SIG-M5 treated with dmso at 0.1 percent for 504 hours (cell line): ENCODE data around the gene ICA1.

ENCODE experiments used
- DNase-seq: peaks from one replicate; lab custom pipeline; 2025; ENCODE audit not compliant: unreplicated experiment; lab: John Stamatoyannopoulos, UW

Gene ICA1

DNA sequence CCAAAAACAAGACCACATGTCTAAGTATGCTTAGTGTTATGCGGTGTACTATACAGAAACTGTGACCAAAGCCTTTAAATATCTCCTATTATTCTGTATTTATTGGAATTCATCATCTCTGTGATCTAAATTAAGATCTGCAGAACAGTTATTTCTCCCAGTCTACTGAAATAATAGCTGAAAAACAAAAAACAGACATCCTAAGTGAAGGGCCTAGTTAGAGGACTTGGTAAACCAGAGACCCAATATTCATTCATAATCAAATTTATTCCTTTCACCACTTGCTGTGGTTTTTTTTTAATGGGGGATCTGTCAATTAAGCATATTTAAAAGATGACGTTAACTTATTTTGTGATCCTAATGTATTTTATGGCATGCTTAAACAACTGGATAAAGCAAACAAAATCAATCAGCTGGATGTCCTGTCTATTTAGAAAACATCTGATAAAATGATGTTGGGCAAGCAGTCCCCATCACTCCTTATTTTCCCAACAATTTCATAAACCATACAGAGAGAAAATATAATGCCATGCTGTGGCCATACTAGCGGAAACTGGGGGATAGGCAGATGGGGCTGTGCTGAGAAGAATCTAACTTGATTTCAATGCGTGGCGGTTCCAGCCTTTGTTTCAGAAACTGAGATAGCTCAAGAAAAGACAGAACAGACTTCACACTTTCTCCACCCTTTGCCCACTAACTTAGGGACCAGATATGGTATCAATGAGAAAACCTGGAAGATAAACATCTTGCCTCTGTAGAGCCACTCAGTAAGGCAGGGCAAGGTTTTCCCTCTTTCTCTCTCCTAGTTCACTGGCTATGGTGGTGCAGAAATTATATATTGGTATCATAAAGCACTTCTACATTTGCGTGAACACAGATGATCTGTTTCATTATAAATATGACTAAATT is 32.9 kb downstream of the ICA1 start:
- no peak for DNase-seq

DNA sequence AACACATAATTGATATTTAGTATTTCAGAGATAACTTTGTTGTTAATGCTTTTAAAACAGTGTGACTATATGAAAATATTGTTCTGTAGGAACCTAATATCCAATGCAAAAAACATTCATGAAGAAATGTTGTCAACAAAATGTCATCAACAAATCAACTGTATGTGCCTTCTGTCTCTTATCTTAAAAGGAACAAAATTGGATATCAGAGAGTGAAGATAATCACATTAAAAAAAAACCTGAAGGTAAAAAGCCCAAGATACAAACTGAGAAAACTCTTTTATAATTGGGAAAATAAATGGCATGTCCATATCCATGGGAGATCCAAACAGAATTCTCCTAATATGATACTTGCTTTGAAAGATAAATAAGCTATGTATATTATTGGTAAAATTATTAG is 33.9 kb downstream of the ICA1 start:
- DNase-seq: no peak

DNA sequence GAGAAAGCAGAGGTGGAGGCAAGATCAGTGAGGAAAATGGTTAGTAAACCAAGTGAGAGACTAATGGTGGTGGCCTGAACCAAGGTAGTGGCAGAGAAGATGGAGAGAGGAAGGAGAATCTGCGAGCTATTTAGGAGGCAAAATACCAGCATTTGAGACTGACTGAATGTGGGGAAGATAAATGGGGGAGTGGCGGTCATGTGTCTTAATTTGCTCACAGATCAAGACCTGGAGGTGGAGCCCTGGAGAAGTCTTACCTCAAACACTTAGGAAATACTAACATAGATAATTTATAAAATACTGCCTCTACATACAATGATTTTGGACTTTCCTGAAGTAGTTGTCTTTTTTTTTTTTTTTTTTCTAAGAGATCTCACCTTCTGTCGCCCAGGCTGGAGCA is 34.7 kb downstream of the ICA1 start:
- no peak for DNase-seq

DNA sequence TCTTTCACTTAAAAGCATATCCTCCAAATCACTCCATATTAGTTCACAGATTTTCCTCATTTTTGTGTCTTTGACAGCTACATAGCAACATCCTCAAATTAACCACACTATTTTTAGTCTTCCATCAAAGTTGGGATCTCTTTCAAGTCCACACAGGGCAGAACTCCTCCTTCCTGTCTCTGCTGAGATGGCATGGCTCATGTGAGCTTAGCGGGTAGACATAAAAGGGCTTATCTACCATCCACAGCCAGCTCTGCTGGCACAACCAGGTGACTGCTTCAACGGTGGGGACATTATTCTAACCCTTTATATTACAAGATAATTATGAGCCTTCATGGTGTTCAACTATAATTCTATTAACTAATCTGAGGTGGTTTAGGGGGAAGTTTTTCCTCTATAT is 35.5 kb downstream of the ICA1 start:
- no peak for DNase-seq

GRCh38 chr7:8221567-8221966 is 40.4 kb downstream of the ICA1 start:
- DNase-seq: no peak

GRCh38 chr7:8221101-8221495 is 40.9 kb downstream of the ICA1 start:
- DNase-seq: no peak

GRCh38 chr7:8220376-8221100 is 41.4 kb downstream of the ICA1 start:
- DNase-seq: no peak

- peak; percentile 66 for DNase-seq
Observed at GRCh38 chr7:8217200-8218068, 44.5 kb downstream of the ICA1 start.

- DNase-seq: no peak
Observed at GRCh38 chr7:8216334-8216690, 45.7 kb downstream of the ICA1 start.

GRCh38 chr7:8215648-8216333 is 46.2 kb downstream of the ICA1 start:
- DNase-seq: peak; percentile 13

DNA sequence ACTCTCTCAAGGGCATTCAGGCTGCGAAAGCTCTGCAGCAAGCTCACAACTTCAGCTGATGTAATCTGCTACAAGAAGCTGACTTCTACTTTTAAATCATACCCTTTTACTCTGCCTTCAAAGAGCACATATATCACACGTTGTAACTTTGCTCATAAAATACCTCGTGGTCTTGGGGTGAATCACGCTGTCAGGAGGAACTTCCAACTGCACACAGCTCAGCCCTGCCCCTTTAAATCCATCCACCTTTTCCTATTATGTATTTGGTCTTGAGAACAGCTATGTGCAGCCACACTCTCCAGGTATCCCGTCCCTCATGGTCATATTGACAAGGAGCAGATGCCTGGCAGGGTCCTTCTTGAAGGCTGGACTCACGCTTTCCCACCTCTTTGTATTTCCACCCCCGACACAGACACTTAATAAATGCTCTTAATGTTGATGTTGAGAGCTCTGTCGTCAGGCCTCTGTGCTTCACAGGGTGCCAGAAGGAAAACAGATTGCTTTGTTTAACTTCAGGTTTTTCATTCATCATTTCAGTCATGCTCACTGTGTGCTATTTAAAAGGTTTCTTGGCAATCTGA is 47.6 kb downstream of the ICA1 start:
- DNase-seq: no peak

DNA sequence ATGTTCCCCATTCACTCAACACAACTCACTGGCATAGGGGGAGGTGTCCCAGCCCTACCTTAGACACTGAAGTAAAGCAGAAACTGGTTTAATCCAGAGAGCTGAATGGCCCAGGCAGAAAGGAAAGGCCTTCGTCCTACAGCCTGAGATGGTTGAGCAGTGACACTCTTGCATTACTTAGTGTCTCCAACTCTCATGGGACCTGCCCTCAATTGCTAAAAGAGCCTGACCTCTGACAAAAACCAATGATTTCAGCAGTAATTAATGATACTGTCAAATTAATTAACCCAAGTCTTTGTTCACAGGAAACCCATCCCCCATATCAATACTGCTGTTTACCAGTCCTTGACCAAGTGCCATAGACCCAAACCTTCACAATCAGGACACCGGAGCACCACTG is 48.6 kb downstream of the ICA1 start:
- DNase-seq: no peak

DNA sequence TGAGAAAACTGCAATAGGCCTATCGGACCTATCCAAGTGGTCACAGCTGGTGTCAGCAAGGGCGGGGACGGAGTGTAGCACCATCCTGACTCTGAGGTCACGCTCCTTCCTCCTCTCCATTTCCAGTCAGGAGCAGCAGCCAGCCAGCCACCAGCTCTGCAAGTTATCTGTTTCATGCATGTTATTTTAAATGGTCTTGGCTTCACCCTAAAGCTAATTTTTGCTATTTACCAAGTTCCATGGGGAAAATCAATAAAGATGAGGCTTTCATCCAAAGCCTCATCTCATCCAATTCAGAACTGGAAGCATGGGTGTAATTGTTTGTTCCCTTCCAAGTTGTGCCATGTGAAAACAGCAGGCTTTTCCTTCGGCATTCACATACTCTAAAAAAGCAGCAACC is 49.3 kb downstream of the ICA1 start:
- no peak for DNase-seq

DNA sequence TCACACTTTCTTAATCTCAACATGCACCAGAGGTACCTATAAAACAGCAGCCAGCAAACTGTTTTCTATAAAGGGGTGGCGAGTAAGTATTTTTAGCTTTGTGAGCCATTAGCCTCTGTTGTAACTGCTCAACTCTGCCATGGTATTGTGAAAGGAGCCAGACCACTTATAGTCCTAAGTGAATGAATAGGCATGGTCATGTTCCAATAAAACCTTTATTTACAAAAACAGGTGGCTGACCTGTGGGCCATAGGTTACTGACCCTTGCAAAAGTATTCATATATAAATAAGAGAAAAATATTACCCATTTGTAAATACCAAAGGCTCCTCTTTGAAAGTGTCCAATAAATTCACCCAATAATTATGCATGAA is 50.3 kb downstream of the ICA1 start:
- peak; percentile 54 for DNase-seq

- DNase-seq: no peak
Observed at GRCh38 chr7:8210845-8211724, 50.9 kb downstream of the ICA1 start.

- no peak for DNase-seq
Observed at GRCh38 chr7:8209353-8209752, 52.6 kb downstream of the ICA1 start.

DNA sequence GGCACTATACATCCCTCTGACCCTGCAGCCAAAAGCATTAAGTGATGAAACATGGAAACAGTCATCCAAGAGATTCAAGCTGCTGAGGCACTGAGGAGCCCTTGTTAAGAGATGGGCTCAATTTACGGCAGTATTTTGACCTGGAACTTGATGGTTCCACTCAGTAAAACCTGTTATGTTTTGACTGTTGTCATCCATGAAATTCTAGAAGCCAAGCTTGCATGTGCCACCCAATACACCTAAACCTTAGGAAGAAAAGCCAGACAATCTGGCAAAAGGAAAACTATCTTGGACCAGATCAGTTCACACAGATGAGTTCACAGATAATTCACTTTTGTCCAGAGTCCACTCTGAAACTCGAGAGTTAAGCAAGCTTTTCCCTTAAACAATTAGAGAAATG is 53.2 kb downstream of the ICA1 start:
- DNase-seq: no peak

DNA sequence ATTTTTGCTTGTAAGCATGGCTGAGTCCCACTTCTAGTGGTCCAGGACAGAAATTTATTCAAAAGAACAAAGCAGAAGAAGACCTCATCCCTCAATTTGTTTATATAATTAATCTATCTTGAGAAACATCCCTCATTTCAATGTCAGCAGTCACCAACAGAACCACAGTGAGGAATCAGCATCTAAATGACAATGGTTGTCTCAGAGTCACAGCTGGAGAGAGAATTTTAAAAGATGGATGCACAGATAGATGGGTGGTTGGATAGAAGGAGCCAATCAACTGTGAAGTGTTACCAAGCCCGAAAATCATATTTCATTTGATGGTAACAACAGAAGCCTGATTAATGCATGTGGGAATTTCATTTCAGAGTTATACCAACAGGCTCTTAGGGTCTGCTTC is 55.0 kb downstream of the ICA1 start:
- no peak for DNase-seq

DNA sequence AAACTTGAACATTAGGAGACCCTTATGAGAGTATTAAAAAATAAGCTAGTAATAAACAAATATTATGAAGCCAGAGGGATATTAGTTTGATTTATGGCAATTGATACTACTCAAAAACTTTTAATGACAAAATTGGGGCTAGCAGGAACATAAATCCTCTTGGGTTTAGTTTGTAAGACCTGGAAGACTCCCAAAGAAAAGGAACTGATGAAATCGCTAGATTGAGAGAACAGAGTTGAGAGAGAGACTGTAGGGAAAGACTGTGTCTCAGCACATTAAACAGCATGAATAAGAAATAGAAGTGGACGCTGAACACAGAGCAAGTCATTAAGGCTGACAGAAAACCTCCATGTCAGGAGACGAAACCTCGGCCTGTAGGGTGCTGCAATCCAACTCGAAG is 56.4 kb downstream of the ICA1 start:
- DNase-seq: no peak

DNA sequence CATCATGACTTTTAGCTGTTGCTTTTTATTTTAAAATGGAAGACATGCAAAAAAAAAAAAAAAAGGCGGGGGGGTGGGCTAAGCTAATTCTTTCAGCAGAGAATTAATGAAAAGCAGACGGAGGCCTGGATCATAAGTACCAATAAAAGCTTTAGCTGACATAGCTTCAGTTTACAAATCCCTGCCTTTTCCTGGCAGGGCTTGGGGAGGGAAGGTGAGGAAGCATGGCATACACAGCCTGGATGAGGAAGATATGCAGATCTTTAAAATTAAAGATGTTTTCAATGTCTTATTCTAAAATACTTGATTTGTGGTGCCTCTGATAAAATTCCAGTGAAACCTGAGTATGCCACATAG is 57.0 kb downstream of the ICA1 start:
- no peak for DNase-seq
